Head of caudate nucleus (tissue), 42 donors: ENCODE data around the gene EXOSC9.
A peak's percentile ranks its signal among the peaks of the same experiment; 100 is the strongest.
"Not testable (repeated sequence)": the region's sequence is repeated elsewhere in the genome, so short reads cannot be mapped to it uniquely, and the experiment has no call there.

Source experiments
- DNase-seq, 42 donors: peaks; one replicate each; pipeline versions ENCODE4 v3.0.0 to v3.0.0-alpha.2; 2020 to 2021; ENCODE audit warnings: mixed read lengths in 7 of 42
- intact Hi-C: fragments of 100-400 bp; cut with DNase I; formaldehyde crosslinking; loops from one replicate; pipeline ENCODE4 v1.15.0; 2022

The EXOSC9 gene, protein sequence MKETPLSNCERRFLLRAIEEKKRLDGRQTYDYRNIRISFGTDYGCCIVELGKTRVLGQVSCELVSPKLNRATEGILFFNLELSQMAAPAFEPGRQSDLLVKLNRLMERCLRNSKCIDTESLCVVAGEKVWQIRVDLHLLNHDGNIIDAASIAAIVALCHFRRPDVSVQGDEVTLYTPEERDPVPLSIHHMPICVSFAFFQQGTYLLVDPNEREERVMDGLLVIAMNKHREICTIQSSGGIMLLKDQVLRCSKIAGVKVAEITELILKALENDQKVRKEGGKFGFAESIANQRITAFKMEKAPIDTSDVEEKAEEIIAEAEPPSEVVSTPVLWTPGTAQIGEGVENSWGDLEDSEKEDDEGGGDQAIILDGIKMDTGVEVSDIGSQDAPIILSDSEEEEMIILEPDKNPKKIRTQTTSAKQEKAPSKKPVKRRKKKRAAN

GRCh38 chr4:121800961-121801714, at the start of gene EXOSC9:
TSS of gene EXOSC9 (plus strand) at chr4:121801323. CDS start at chr4:121801425, 102 bp downstream.
- peak; percentile 65 to 97 (median 92) for DNase-seq
- intact Hi-C loops: no loop called here

- DNase-seq, intact Hi-C loops: not testable (repeated sequence)
These were observed 49.0 kb upstream of the EXOSC9 start for GRCh38 chr4:121752142-121752541.

- intact Hi-C loops: no loop called here
- no peak for DNase-seq
These were observed 42.1 kb upstream of the EXOSC9 start for GRCh38 chr4:121758925-121759568.

- DNase-seq: no peak
- intact Hi-C loops: no loop called here
These were observed 40.9 kb upstream of the EXOSC9 start for GRCh38 chr4:121760205-121760604.

DNA sequence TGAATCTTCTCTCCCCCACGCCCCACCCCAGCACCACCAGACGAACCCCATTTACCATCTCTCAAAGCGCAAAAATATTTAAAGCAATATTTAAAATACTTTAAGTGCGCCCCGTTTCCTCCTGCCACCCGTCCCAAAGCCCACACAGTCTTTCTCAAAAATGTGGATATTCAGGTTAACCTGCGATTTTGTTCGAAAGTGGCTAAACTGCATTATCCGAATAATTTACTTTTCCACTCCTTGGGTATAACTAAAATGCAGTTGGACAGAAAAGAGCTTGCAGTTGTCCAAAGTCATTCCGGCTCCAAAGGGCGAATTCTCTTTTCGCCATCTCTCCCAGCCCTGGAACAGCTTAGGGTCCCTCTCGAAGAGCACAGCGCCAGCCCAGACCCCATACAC, 36.8 kb upstream of the EXOSC9 start:
- intact Hi-C loops: no loop called here
- DNase-seq: no peak

DNA sequence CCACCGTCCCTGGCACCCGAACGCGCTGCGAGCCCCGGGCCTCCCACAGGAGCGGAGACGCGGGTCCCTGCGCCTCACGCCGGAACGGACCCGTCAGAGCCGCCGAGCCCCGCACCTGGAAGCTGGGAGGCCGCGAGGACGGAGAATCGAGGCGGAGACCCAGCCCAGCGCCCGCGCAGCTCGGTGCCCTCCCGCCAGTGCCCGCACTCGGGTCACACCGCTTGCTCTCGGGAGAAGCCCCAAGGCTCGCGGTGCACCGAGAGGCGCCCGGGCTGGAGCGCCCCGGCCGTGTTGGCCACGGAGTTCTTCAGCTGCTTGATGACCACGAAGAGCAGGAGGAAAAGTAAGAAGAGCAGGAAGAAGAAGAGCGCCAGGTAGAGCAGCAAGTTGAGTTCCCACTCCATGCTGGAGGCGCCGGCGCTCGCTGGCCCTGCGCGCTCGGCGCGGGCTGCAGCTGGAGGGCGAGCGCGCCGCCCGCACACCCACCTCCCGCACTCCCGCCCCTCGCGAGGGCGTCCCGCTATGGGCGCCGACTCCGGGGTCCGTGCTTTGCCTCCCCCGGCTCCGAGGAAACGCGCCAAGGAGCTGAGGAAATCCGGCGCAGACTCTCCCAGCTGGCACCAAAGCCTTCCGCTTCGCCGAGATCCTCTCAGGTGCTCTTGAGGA, 36.3 kb upstream of the EXOSC9 start, which contains the start of gene SMIM43:
Gene SMIM43, minus strand, starts transcription at position 463 of the 666 bp plus-strand sequence. Its CDS starts 59 bp downstream, at position 404.
- intact Hi-C loops: no loop called here
- DNase-seq: peak in 14 of 42 donors; percentile 4 to 42 (median 18)

DNA sequence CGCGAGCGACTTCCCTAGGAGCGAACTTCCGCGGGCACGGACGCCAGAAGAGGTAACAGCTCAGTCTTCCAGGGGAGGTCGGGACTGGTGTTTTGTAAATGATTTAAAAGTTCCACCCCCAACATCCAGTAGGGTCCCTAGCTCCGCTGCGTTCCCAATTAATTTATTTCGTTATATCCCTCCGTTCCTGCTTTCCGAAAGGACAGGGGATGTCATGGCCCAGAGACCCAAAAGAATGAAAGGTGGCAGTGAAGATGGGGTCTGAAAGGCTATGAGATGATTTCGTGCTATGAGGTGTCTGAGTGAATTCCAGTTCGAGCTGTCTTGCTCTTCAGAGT, 35.8 kb upstream of the EXOSC9 start:
- peak in 2 of 42 donors; percentile 21 to 52 for DNase-seq
- intact Hi-C loops: no loop called here

DNA sequence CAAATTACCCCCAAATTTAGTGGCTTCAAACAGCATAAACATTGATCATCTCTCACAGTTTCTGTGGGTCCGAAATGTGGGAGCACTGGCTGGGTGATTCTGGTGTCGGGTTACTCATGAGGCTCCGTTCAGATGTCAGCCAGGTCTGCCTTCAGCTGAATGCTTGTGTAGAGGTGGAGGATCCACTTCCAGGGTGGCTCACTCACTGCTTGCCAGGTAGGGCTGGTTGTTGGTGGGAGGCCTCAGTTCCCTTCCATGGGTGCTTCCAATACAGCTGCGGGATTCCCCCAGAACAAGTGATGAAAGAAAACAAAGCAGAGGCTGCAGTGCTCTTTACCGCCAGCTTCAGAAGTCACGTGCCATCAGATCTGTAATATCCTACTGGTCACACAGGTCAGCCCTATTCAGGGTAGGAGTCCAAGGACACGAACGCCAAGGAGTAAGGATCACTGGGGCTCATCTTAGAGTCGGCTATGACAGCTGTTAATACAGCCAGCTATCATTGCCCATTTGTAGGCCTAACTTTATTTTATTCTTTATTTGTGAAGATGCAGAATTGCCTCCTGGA, 35.1 kb upstream of the EXOSC9 start:
- no peak for DNase-seq
- intact Hi-C loops: no loop called here

DNA sequence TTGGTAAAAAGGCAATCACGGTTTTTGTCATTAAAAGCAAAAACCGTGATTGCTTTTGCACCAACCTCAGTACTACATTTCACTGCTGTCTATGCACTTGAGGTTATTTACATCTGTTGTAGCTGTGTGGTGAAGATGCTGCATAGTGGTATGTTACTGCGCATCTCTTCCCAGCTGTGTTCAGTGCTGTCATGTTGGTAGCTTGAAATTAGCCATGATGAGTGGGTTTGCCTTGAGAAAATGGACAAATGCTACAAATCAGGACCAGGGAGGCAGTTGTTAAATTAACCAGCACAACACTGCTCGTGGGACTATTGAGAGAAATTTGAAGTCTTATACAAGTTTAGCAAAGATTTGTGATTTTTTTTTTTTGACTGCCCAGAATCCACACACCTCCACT, 34.0 kb upstream of the EXOSC9 start:
- intact Hi-C loops: no loop called here
- DNase-seq: no peak

DNA sequence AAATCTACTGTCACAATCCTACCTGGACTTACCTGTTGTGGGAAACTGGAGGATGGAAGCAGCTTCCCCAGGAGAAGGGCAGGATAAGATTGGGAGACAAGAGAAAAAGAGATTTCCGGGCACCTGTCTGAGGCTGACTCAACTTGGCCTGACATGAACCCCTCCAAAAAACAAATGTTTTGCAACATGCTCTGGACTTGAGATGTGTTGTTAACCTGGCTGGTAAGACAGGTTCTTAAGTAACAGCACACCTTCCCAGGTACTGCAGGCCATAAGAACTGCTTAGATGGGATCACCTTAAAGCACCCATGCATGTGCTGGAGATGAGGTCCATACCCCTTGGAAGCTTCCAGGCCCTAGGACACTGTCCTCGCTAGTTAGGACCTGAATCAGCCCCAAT, 31.8 kb upstream of the EXOSC9 start:
- no peak for DNase-seq
- intact Hi-C loops: no loop called here

GRCh38 chr4:121771869-121772268, 29.3 kb upstream of the EXOSC9 start:
- intact Hi-C loops: no loop called here
- no peak for DNase-seq

DNA sequence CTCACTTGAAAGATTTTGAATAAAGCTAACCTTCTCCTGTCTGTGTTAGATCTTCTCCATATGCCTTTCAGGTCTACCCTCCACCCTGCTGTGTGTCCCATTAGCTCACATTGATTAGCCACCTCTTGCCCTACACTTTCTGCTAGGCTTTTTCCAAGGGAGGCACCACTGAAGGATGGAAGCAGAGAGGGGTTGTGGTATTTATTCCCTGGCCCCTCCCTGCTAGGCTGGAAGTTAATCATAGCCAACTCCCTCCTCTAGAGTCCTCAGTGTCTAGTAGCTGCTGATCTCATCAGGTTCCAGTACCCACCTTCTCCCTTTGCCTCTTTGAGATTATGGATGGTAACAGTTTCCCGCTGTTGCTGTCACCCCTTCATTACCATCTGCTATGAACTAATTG, 27.2 kb upstream of the EXOSC9 start:
- intact Hi-C loops: no loop called here
- DNase-seq: no peak

DNA sequence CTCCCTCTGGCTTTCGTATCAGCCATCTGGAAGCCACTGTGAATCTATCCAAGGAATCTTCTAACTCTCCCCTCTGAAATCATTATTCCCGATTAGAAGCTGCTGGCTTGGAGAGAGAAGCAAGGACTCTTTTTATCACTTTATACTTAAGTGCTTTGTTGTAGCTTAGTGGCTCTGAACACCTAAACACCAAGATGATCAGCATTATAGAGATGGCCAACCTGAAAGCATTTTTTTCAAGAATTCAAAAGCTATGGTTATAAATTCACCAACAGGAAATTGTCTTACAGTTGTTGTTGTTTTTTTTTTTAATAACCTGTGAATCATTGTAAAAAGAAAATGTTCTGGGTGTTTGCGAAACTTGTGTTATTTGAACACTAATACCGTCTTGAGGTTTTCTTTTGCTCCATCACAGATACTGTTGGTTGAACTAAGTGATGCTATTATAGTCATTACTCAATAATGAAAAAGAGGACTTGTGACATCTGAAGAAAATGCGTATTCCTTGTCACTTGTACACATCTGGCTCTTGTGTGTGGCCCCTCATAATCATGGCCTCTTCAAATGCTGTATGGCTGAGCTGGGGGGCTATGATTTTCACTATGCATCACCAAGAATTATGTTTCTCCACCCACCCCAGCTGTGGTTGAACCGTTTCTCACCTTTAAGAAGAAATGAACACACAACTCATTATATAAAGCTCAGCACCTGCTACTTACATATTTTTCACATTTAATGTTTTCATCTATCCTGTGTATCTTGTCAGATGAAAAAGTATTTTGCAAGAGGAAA, 24.3 kb upstream of the EXOSC9 start:
- intact Hi-C loops: no loop called here
- DNase-seq: no peak

- intact Hi-C loops: no loop called here
These were observed 23.5 kb upstream of the EXOSC9 start for GRCh38 chr4:121777625-121778024.

GRCh38 chr4:121778991-121779628, 22.0 kb upstream of the EXOSC9 start:
- no peak for DNase-seq
- intact Hi-C loops: no loop called here

More at GRCh38 chr4:121777625-121778024, 23.5 kb upstream of the EXOSC9 start:
- DNase-seq: no peak

GRCh38 chr4:121783210-121783609, 17.9 kb upstream of the EXOSC9 start:
- DNase-seq: no peak
- intact Hi-C loops: no loop called here

DNA sequence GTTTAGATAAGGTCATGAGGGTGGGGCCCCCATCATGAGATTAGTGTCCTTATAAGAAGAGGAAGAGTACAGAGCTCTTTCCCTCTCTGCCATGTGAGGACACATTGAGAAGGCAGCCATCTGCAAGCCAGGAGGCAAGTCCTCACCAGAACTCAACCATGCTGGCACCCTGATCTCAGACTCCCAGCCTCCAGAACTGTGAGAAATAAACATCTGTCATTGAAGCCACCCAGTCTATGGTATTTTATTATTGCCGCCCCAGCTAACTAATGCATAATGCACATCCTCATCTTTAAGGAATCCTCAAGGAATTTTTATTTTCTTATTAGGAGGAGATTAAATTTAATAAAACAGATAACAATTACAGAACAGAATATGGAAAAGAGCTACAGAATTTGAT, 16.7 kb upstream of the EXOSC9 start:
- no peak for DNase-seq
- intact Hi-C loops: no loop called here

DNA sequence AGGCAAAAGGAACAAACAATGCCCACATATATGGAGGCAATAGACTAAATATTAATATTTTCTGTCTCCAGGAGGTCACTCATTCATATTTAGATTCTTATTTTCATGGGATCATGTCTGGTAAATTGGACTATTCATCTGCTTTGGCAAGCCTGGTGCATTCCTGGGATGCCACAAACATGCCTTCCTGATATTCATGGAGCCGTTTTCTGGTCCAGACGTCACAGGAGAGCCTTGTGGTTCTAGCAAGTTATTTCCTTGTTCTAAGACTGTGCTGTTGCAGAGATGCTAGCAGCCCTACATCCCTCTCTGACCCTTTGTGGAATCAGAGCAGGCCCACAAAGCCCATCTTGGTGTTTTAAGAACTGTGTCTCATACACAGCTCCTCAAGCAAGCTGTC, 16.1 kb upstream of the EXOSC9 start:
- intact Hi-C loops: no loop called here
- no peak for DNase-seq
